GM21576 (cell line): ENCODE measurements around the gene ATF3.

Source experiments
- ATAC-seq: cut with Tn5 transposase; IDR thresholded peaks from one replicate; pipeline ENCODE4 v1.9.1; 2021; ENCODE audit warnings: mild to moderate bottlenecking, moderate library complexity; ENCODE audit not compliant: unreplicated experiment

Gene ATF3

GRCh38 chr1:212607913-212608391, 609 bp upstream of the ATF3 start:
- ATAC-seq = peak; percentile 5

- peak; percentile 12 for ATAC-seq
These were observed 569 bp downstream of the ATF3 start for GRCh38 chr1:212608959-212609700.

GRCh38 chr1:212609701-212610574, 1.4 kb downstream of the ATF3 start:
- no peak for ATAC-seq

- no peak for ATAC-seq
These were observed 2.0 kb downstream of the ATF3 start for GRCh38 chr1:212610575-212610967.

GRCh38 chr1:212611000-212611948, 2.7 kb downstream of the ATF3 start:
- no peak for ATAC-seq

GRCh38 chr1:212612041-212612961, 3.7 kb downstream of the ATF3 start:
- no peak for ATAC-seq

GRCh38 chr1:212613440-212614335, 5.1 kb downstream of the ATF3 start:
- ATAC-seq = no peak

GRCh38 chr1:212614453-212615200, 6.1 kb downstream of the ATF3 start:
- ATAC-seq = no peak

- no peak for ATAC-seq
These were observed 6.6 kb downstream of the ATF3 start for GRCh38 chr1:212615201-212615470.

GRCh38 chr1:212618466-212619210, 10.1 kb downstream of the ATF3 start:
- ATAC-seq = no peak

GRCh38 chr1:212620293-212620692, 11.7 kb downstream of the ATF3 start:
- ATAC-seq = no peak

- ATAC-seq = no peak
These were observed 12.7 kb downstream of the ATF3 start for GRCh38 chr1:212621043-212621948.

- no peak for ATAC-seq
These were observed 13.4 kb downstream of the ATF3 start for GRCh38 chr1:212621949-212622305.

- no peak for ATAC-seq
These were observed 13.9 kb downstream of the ATF3 start for GRCh38 chr1:212622467-212622866.

- ATAC-seq = no peak
These were observed 14.3 kb downstream of the ATF3 start for GRCh38 chr1:212622906-212623305.

GRCh38 chr1:212623603-212624002, 15.0 kb downstream of the ATF3 start:
- no peak for ATAC-seq
